ENCODE results near the gene DIO3. TPM values are rescaled to one million over a fixed set of nuclear protein-coding genes. Genes with fewer than 3 reads are reported as not detected.
"Not testable (repeated sequence)": the region's sequence is repeated elsewhere in the genome, so short reads cannot be mapped to it uniquely, and the experiment has no call there.

DIO3 gene
- total RNA-seq, 1 experiment from 2014 or later: not detected

- Mint-ChIP-seq H3K27me3 (ENCODE audit: low read depth) (peaks cover 58% of the 10 kb centered on the region), H3K4me1 (peaks cover 0 to 7% of the 10 kb centered on the region in 2 experiments; a peak in 1 of 4 replicates), H3K9me3 (peaks cover 0 to 9% of the 10 kb centered on the region in 2 experiments; a peak in 4 of 5 replicates), H3K36me3 (ENCODE audit: insufficient read depth in 1 of 3, low read depth in 3 of 3) (peaks cover 0 to 2% (median 0%) of the 10 kb centered on the region in 3 experiments; a peak in 1 of 7 replicates), H3K27ac (no peak overlapping the region), H3K4me3 (no peak overlapping the region)
- Histone ChIP-seq H2BK12ac (ENCODE audit: insufficient read length, low read depth, low read length) (no peak overlapping the region), H3K9me3 (ENCODE audit: control insufficient read depth, low read depth, low read length) (peaks cover under 1% of the 10 kb centered on the region), H3K23ac (ENCODE audit: insufficient read length, low read depth, low read length) (no peak overlapping the region), H4K20me1 (ENCODE audit: control insufficient read depth, insufficient read depth, insufficient read length) (no peaks in the 10 kb centered on the region), H3K18ac (ENCODE audit: insufficient read length, low read depth, low read length) (no peak overlapping the region), H2BK5ac (ENCODE audit: insufficient read length, low read length) (no peak overlapping the region), H3K27ac (ENCODE audit: insufficient read length, low read depth, low read length) (no peak overlapping the region), H3K4me2 (ENCODE audit: insufficient read depth, insufficient read length, low read length) (no peak overlapping the region), H4K5ac (ENCODE audit: insufficient read length, low read depth, low read length) (no peak overlapping the region), H3K4me1 (ENCODE audit: insufficient read depth, low read length) (no peaks in the 10 kb centered on the region), H3K79me1 (ENCODE audit: insufficient read depth, low read depth, low read length, poor library complexity, severe bottlenecking) (no peaks in the 10 kb centered on the region), H3K9ac (ENCODE audit: extremely low read depth, insufficient read length, low read length) (no peak overlapping the region), H3K23me2 (ENCODE audit: insufficient read length, low read depth, low read length, poor library complexity, severe bottlenecking) (no peaks in the 10 kb centered on the region), H3K27me3 (ENCODE audit: insufficient read depth, low read length) (no peaks in the 10 kb centered on the region), H2BK15ac (ENCODE audit: low read depth, low read length) (no peak overlapping the region), H3K79me2 (ENCODE audit: insufficient read depth, low read length) (no peaks in the 10 kb centered on the region), H2BK20ac (ENCODE audit: low read depth, low read length, poor library complexity, severe bottlenecking) (no peak overlapping the region), H2AFZ (ENCODE audit: low read length) (no peak overlapping the region), H2AK5ac (ENCODE audit: insufficient read length, low read length) (no peak overlapping the region), H4K91ac (ENCODE audit: insufficient read length, low read depth, low read length) (no peak overlapping the region), H3K56ac (ENCODE audit: insufficient read length, low read depth, low read length) (no peak overlapping the region), H3K4ac (ENCODE audit: low read depth, low read length) (no peak overlapping the region), H2BK120ac (ENCODE audit: low read depth, low read length, poor library complexity, severe bottlenecking) (no peak overlapping the region), H3T11ph (ENCODE audit: low read length) (no peak overlapping the region), H4K8ac (replicated peaks; ENCODE audit: insufficient read length, low read depth, low read length) (no peak overlapping the region), H3K14ac (ENCODE audit: insufficient read depth, low read length) (no peak overlapping the region)
- WGBS (ENCODE audit: extremely low coverage, insufficient read length, low lambda C conversion rate): no CpG with 5 or more reads among the region's 18 CpGs
- no peak for TF ChIP-seq CTCF (conservative IDR thresholded peaks at IDR 0.05)
- no peak for DNase-seq
Observed at GRCh38 chr14:101549154-101549553, 12.1 kb upstream of the DIO3 start.

DNA sequence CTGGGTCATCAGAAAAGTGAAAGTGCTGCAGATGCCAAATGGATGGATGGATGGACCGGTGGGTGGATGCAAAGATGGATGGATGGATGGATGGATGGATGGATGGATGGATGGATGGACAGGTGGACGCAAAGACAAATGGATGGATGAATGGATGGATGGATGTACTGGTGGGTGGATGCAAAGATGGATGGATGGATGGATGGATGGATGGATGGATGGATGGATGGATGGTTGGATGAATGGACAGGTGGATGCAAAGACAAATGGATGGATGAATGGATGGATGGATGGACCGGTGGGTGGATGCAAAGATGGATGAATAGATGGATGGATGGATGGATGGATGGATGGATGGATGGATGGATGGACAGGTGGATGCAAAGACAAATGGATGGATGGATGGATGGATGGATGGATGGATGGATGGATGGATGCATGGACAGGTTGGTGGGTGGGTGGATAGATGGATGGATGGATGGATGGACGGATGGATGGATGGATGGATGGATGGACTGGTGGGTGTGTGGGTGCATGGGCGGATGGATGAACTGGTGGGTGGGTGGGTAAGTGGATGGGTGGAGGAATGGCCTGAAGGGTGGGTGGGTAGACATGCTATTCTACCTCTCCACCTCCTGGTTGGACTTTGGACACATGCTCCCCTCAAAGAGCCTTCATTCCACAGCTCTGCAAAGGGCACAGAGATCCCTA lies 10.9 kb upstream of the DIO3 start:
- not testable (repeated sequence) for H3K23ac ChIP-seq (ENCODE audit: insufficient read length, low read depth, low read length); H2AFZ ChIP-seq (ENCODE audit: low read length); H3K9me3 Mint-ChIP-seq; H3K27ac Mint-ChIP-seq; H4K91ac ChIP-seq (ENCODE audit: insufficient read length, low read depth, low read length); H2BK120ac ChIP-seq (ENCODE audit: low read depth, low read length, poor library complexity, severe bottlenecking); H2BK20ac ChIP-seq (ENCODE audit: low read depth, low read length, poor library complexity, severe bottlenecking); H3K4me3 Mint-ChIP-seq; H2BK15ac ChIP-seq (ENCODE audit: low read depth, low read length); H3K79me2 ChIP-seq (ENCODE audit: insufficient read depth, low read length); H2AK5ac ChIP-seq (ENCODE audit: insufficient read length, low read length); H3K56ac ChIP-seq (ENCODE audit: insufficient read length, low read depth, low read length); H3K27ac ChIP-seq (ENCODE audit: insufficient read length, low read depth, low read length); H3T11ph ChIP-seq (ENCODE audit: low read length); H4K8ac ChIP-seq (replicated peaks; ENCODE audit: insufficient read length, low read depth, low read length); H4K5ac ChIP-seq (ENCODE audit: insufficient read length, low read depth, low read length); H2BK12ac ChIP-seq (ENCODE audit: insufficient read length, low read depth, low read length); H3K79me1 ChIP-seq (ENCODE audit: insufficient read depth, low read depth, low read length, poor library complexity, severe bottlenecking); H3K9me3 ChIP-seq (ENCODE audit: control insufficient read depth, low read depth, low read length); H3K4ac ChIP-seq (ENCODE audit: low read depth, low read length); H3K9ac ChIP-seq (ENCODE audit: extremely low read depth, insufficient read length, low read length); H3K18ac ChIP-seq (ENCODE audit: insufficient read length, low read depth, low read length); H4K20me1 ChIP-seq (ENCODE audit: control insufficient read depth, insufficient read depth, insufficient read length); H3K36me3 Mint-ChIP-seq (ENCODE audit: insufficient read depth in 1 of 3, low read depth in 3 of 3); H2BK5ac ChIP-seq (ENCODE audit: insufficient read length, low read length); DNase-seq; H3K4me1 ChIP-seq (ENCODE audit: insufficient read depth, low read length); H3K4me1 Mint-ChIP-seq; H3K4me2 ChIP-seq (ENCODE audit: insufficient read depth, insufficient read length, low read length); H3K23me2 ChIP-seq (ENCODE audit: insufficient read length, low read depth, low read length, poor library complexity, severe bottlenecking); H3K14ac ChIP-seq (ENCODE audit: insufficient read depth, low read length); H3K27me3 ChIP-seq (ENCODE audit: insufficient read depth, low read length)
- peaks cover 61% of the 10 kb centered on the region for H3K27me3 Mint-ChIP-seq (ENCODE audit: low read depth)
- no CpG with 5 or more reads among the region's 5 CpGs for WGBS (ENCODE audit: extremely low coverage, insufficient read length, low lambda C conversion rate)

All from H9 (cell line).